ENCODE measurements around the gene DNAL1.

- TF ChIP-seq, protein P1, sequence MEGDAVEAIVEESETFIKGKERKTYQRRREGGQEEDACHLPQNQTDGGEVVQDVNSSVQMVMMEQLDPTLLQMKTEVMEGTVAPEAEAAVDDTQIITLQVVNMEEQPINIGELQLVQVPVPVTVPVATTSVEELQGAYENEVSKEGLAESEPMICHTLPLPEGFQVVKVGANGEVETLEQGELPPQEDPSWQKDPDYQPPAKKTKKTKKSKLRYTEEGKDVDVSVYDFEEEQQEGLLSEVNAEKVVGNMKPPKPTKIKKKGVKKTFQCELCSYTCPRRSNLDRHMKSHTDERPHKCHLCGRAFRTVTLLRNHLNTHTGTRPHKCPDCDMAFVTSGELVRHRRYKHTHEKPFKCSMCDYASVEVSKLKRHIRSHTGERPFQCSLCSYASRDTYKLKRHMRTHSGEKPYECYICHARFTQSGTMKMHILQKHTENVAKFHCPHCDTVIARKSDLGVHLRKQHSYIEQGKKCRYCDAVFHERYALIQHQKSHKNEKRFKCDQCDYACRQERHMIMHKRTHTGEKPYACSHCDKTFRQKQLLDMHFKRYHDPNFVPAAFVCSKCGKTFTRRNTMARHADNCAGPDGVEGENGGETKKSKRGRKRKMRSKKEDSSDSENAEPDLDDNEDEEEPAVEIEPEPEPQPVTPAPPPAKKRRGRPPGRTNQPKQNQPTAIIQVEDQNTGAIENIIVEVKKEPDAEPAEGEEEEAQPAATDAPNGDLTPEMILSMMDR (IDR thresholded peaks at IDR 0.05; ENCODE audit: low read length) = no peak
- no peak for TF ChIP-seq EZH2 (IDR thresholded peaks at IDR 0.05; ENCODE audit: borderline replicate concordance, low read length)
Measured at GRCh38 chr14:73695082-73695481, 50.3 kb downstream of the DNAL1 start.
